H9 (cell line): ENCODE data around the gene ZFYVE19. TPM values are rescaled to one million over a fixed set of nuclear protein-coding genes. Genes with fewer than 3 reads are reported as not detected.

Experiments used
- DNase-seq: peaks from one replicate; pipeline ENCODE4 v3.0.0-alpha.2; 2017
- H2AFZ ChIP-seq: one replicate; pipeline ENCODE4 v1.6.1; 2013; ENCODE audit warnings: mild to moderate bottlenecking, low read length, control low read depth, moderate library complexity
- H2AK5ac ChIP-seq: 2 replicates; pipeline ENCODE4 v1.6.1; 2013; ENCODE audit warnings: low read length, control low read depth, mixed read lengths; ENCODE audit not compliant: insufficient read length
- H2BK120ac ChIP-seq: one replicate; pipeline ENCODE4 v1.6.1; 2013; ENCODE audit warnings: low read depth, mild to moderate bottlenecking, low read length, control low read depth, inconsistent platforms; ENCODE audit not compliant: poor library complexity, severe bottlenecking
- H2BK12ac ChIP-seq: 2 replicates; pipeline ENCODE4 v1.6.1; 2013; ENCODE audit warnings: low read length, control low read depth, mixed read lengths, low read depth; ENCODE audit not compliant: insufficient read length
- H2BK15ac ChIP-seq: 2 replicates; pipeline ENCODE4 v1.6.1; 2013; ENCODE audit warnings: low read depth, low read length, control low read depth
- H2BK20ac ChIP-seq: one replicate; pipeline ENCODE4 v1.6.1; 2013; ENCODE audit warnings: low read depth, mild to moderate bottlenecking, low read length, control low read depth, inconsistent platforms; ENCODE audit not compliant: poor library complexity, severe bottlenecking
- H2BK5ac ChIP-seq: 2 replicates; pipeline ENCODE4 v1.6.1; 2013; ENCODE audit warnings: low read length, control low read depth, mixed read lengths; ENCODE audit not compliant: insufficient read length
- H3K14ac ChIP-seq: 2 replicates; pipeline ENCODE4 v1.6.1; 2013; ENCODE audit warnings: low read length, control low read depth; ENCODE audit not compliant: insufficient read depth
- H3K18ac ChIP-seq: 2 replicates; pipeline ENCODE4 v1.6.1; 2013; ENCODE audit warnings: low read depth, mild to moderate bottlenecking, mixed read lengths, low read length, control low read depth; ENCODE audit not compliant: insufficient read length
- H3K23ac ChIP-seq: 2 replicates; pipeline ENCODE4 v1.6.1; 2013; ENCODE audit warnings: low read length, control low read depth, mixed read lengths, low read depth; ENCODE audit not compliant: insufficient read length
- H3K23me2 ChIP-seq: 2 replicates; pipeline ENCODE4 v1.6.1; 2013; ENCODE audit warnings: low read depth, mild to moderate bottlenecking, mixed read lengths, low read length, control low read depth; ENCODE audit not compliant: insufficient read length, poor library complexity, severe bottlenecking
- H3K27ac ChIP-seq: 2 replicates; pipeline ENCODE4 v1.5.1; 2013; ENCODE audit warnings: low read length, control low read depth, mixed read lengths, low read depth; ENCODE audit not compliant: insufficient read length
- H3K27me3 ChIP-seq: 2 replicates; pipeline ENCODE4 v1.6.1; 2013; ENCODE audit warnings: low read length, control low read depth, inconsistent platforms; ENCODE audit not compliant: insufficient read depth
- H3K4ac ChIP-seq: 2 replicates; pipeline ENCODE4 v1.6.1; 2013; ENCODE audit warnings: low read depth, mild to moderate bottlenecking, control low read depth, inconsistent platforms, low read length, moderate library complexity
- H3K4me1 ChIP-seq: 2 replicates; pipeline ENCODE4 v1.6.1; 2013; ENCODE audit warnings: low read length, control low read depth, inconsistent platforms; ENCODE audit not compliant: insufficient read depth
- H3K4me2 ChIP-seq: 2 replicates; pipeline ENCODE4 v1.6.1; 2013; ENCODE audit warnings: low read length, control low read depth, mixed read lengths; ENCODE audit not compliant: insufficient read length, insufficient read depth
- H3K56ac ChIP-seq: 2 replicates; pipeline ENCODE4 v1.6.1; 2013; ENCODE audit warnings: low read depth, mild to moderate bottlenecking, mixed read lengths, low read length, control low read depth; ENCODE audit not compliant: insufficient read length
- H3K79me1 ChIP-seq: 2 replicates; pipeline ENCODE4 v1.6.1; 2013; ENCODE audit warnings: low read depth, mild to moderate bottlenecking, moderate library complexity, low read length, control low read depth, inconsistent platforms; ENCODE audit not compliant: insufficient read depth, poor library complexity, severe bottlenecking
- H3K79me2 ChIP-seq: 2 replicates; pipeline ENCODE4 v1.6.1; 2013; ENCODE audit warnings: low read length, control low read depth, inconsistent platforms; ENCODE audit not compliant: insufficient read depth
- H3K9ac ChIP-seq: 2 replicates; pipeline ENCODE4 v1.6.1; 2013; ENCODE audit warnings: low read length, control low read depth, mixed read lengths; ENCODE audit not compliant: insufficient read length; ENCODE audit errors: extremely low read depth
- H3K9me3 ChIP-seq: one replicate; pipeline ENCODE4 v1.6.1; 2013; ENCODE audit warnings: low read depth, low read length, inconsistent platforms; ENCODE audit not compliant: control insufficient read depth
- H3T11ph ChIP-seq: one replicate; pipeline ENCODE4 v1.6.1; 2013; ENCODE audit warnings: mild to moderate bottlenecking, low read length, control low read depth, inconsistent platforms
- H4K20me1 ChIP-seq: one replicate; pipeline ENCODE4 v1.6.1; 2013; ENCODE audit not compliant: control insufficient read depth, insufficient read length, insufficient read depth
- H4K5ac ChIP-seq: 2 replicates; pipeline ENCODE4 v1.6.1; 2013; ENCODE audit warnings: low read depth, mild to moderate bottlenecking, mixed read lengths, low read length, control low read depth; ENCODE audit not compliant: insufficient read length
- H4K8ac ChIP-seq: replicated peaks from 2 replicates; pipeline ENCODE4 v1.6.1; 2013; ENCODE audit warnings: low read length, control low read depth, mixed read lengths, low read depth; ENCODE audit not compliant: insufficient read length
- H4K91ac ChIP-seq: 2 replicates; pipeline ENCODE4 v1.6.1; 2013; ENCODE audit warnings: low read depth, mild to moderate bottlenecking, moderate library complexity, mixed read lengths, low read length, control low read depth; ENCODE audit not compliant: insufficient read length
- H3K27ac Mint-ChIP-seq, 3 experiments: 2 replicates in 2 of 3; 3 replicates in 1 of 3; pipeline ENCODE4 v1.8.0; 2020 to 2021; ENCODE audit warnings: mixed read lengths in 3 of 3, mild to moderate bottlenecking in 1 of 3, moderate library complexity in 1 of 3
- H3K27me3 Mint-ChIP-seq: 2 replicates; pipeline ENCODE4 v1.8.0; 2021; ENCODE audit warnings: low read depth, mild to moderate bottlenecking, moderate library complexity, mixed read lengths
- H3K36me3 Mint-ChIP-seq, 3 experiments: 2 replicates in 2 of 3; 3 replicates in 1 of 3; pipeline ENCODE4 v1.8.0; 2020 to 2021; ENCODE audit warnings: low read depth in 3 of 3, mixed read lengths in 3 of 3; ENCODE audit not compliant: insufficient read depth in 1 of 3
- H3K4me1 Mint-ChIP-seq, 2 experiments: 2 replicates each; pipeline ENCODE4 v1.8.0; 2020; ENCODE audit warnings: mixed read lengths in 2 of 2
- H3K4me3 Mint-ChIP-seq, 2 experiments: 2 replicates in 1 of 2; 3 replicates in 1 of 2; pipeline ENCODE4 v1.8.0; 2020 to 2021; ENCODE audit warnings: mild to moderate bottlenecking in 2 of 2, mixed read lengths in 2 of 2, moderate library complexity in 1 of 2
- H3K9me3 Mint-ChIP-seq, 2 experiments: 2 replicates in 1 of 2; 3 replicates in 1 of 2; pipeline ENCODE4 v1.8.0; 2020; ENCODE audit warnings: mild to moderate bottlenecking in 2 of 2, mixed read lengths in 2 of 2, moderate library complexity in 1 of 2
- CTCF ChIP-seq: fragments of 200-600 bp; sonication (generic); conservative IDR thresholded peaks from 3 replicates; pipeline ENCODE4 v1.8.0; 2021; ENCODE audit warnings: antibody characterized with exemption, mild to moderate bottlenecking
- WGBS: extraction: QIAGEN DNeasy Blood & Tissue Kit; methylation state at CpG from one replicate; pipeline ENCODE4 v1.1.7; 2013; ENCODE audit warnings: missing lambda C conversion rate, low lambda C conversion rate, mixed read lengths; ENCODE audit not compliant: insufficient read length; ENCODE audit errors: extremely low coverage; 5-methylcytosine and 5-hydroxymethylcytosine counted together
- long read RNA-seq: library from polyadenylated mRNA; unstranded; transcript quantifications from one replicate; pipeline ENCODE4 v2.0.0, GENCODE V29; 2020
- total RNA-seq: library from RNA; stranded (reverse); gene quantifications from 2 replicates; pipeline ENCODE4 v1.2.1, GENCODE V29; 2021

ZFYVE19 gene
- total RNA-seq: 10.7 and 11.3 TPM in 2 replicates
- long read RNA-seq, transcript ZFYVE19-203 (11 exons, 2,775 nt): major isoform, 19 of 73 reads
- long read RNA-seq, transcript ZFYVE19-201 (10 exons, 1,555 nt): minor isoform, 12 of 73 reads
- long read RNA-seq, partial matches to known transcripts: 14 of 73 reads
- long read RNA-seq, other reads (novel, unspliced or antisense): 25 of 73 reads

GRCh38 chr15:40807028-40807887 is at the start of gene ZFYVE19, which contains the start of gene DNAJC17:
TSS of gene ZFYVE19 (plus strand) at chr15:40807089. CDS start at chr15:40807590, 501 bp downstream.
TSS of gene DNAJC17 (minus strand) at chr15:40807473. CDS start at chr15:40807446, 27 bp downstream.
- Histone ChIP-seq H3K23me2 (peaks cover 4% of the 10 kb centered on the region), H2AFZ (no peak within 1 kb of the TSS), H2BK120ac (no peak within 1 kb of the TSS), H3K56ac (no peak within 1 kb of the TSS), H4K91ac (no peak within 1 kb of the TSS), H3K4ac (no peak within 1 kb of the TSS), H4K8ac (peak within 1 kb of the TSS; percentile 63), H2BK20ac (no peak within 1 kb of the TSS), H3K79me1 (no peaks in the 10 kb centered on the region), H2BK5ac (no peak within 1 kb of the TSS), H2BK15ac (no peak within 1 kb of the TSS), H3K4me1 (peaks cover 3% of the 10 kb centered on the region), H3K27me3 (no peaks in the 10 kb centered on the region), H3K9ac (peak within 1 kb of the TSS; percentile 48), H3K4me2 (peak within 1 kb of the TSS; percentile 97), H2AK5ac (no peak within 1 kb of the TSS), H3K79me2 (no peaks in the 10 kb centered on the region), H3K18ac (no peak within 1 kb of the TSS), H3K23ac (no peak within 1 kb of the TSS), H4K5ac (no peak within 1 kb of the TSS), H3K9me3 (no peaks in the 10 kb centered on the region), H3T11ph (no peak within 1 kb of the TSS), H4K20me1 (no peaks in the 10 kb centered on the region), H3K14ac (peak within 1 kb of the TSS; percentile 18), H2BK12ac (no peak within 1 kb of the TSS), H3K27ac (no peak within 1 kb of the TSS)
- peaks cover 16 to 17% of the 10 kb centered on the region in 2 experiments for H3K4me1 Mint-ChIP-seq
- no peaks in the 10 kb centered on the region; the same call in 1 of the 2 replicates for H3K27me3 Mint-ChIP-seq
- H3K4me3 Mint-ChIP-seq: peak within 1 kb of the TSS; percentile 93 to 98
- DNase-seq: peak; percentile 99
- peaks cover 0 to 10% (median 2%) of the 10 kb centered on the region in 3 experiments; a peak in 2 of 7 replicates for H3K36me3 Mint-ChIP-seq
- TF ChIP-seq CTCF: 0 out of 3 replicates have a peak, but pooled peaks have one; percentile 11
- H3K9me3 Mint-ChIP-seq: no peaks in the 10 kb centered on the region
- peak within 1 kb of the TSS; percentile 42 to 86 (median 79); a peak in 3 of 7 replicates for H3K27ac Mint-ChIP-seq
- WGBS: no CpG with 5 or more reads among the region's 64 CpGs
